GM12801 (cell line): ENCODE results near the gene TRPV2.

ENCODE experiments used
- TF ChIP-seq, protein P1 (sequence below): IDR thresholded peaks from one replicate; pipeline ENCODE4 v1.5.1; 2011; ENCODE audit warnings: control low read depth; ENCODE audit not compliant: insufficient read length; ENCODE audit errors: extremely low read depth

TRPV2 gene

DNA sequence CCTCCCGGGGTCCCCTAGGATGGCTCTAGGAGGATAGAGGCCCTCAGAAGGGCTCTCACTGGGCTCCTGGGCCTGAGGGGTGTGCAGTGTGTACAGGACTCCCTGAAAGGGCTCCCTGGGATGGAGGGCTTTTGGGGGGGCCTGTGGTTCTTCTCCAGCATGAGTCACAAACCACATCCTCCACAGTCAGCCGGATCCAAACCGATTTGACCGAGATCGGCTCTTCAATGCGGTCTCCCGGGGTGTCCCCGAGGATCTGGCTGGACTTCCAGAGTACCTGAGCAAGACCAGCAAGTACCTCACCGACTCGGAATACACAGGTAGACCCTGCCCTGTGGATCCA, 4.5 kb downstream of the TRPV2 start:
- TF ChIP-seq, protein P1, sequence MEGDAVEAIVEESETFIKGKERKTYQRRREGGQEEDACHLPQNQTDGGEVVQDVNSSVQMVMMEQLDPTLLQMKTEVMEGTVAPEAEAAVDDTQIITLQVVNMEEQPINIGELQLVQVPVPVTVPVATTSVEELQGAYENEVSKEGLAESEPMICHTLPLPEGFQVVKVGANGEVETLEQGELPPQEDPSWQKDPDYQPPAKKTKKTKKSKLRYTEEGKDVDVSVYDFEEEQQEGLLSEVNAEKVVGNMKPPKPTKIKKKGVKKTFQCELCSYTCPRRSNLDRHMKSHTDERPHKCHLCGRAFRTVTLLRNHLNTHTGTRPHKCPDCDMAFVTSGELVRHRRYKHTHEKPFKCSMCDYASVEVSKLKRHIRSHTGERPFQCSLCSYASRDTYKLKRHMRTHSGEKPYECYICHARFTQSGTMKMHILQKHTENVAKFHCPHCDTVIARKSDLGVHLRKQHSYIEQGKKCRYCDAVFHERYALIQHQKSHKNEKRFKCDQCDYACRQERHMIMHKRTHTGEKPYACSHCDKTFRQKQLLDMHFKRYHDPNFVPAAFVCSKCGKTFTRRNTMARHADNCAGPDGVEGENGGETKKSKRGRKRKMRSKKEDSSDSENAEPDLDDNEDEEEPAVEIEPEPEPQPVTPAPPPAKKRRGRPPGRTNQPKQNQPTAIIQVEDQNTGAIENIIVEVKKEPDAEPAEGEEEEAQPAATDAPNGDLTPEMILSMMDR, result no peak

DNA sequence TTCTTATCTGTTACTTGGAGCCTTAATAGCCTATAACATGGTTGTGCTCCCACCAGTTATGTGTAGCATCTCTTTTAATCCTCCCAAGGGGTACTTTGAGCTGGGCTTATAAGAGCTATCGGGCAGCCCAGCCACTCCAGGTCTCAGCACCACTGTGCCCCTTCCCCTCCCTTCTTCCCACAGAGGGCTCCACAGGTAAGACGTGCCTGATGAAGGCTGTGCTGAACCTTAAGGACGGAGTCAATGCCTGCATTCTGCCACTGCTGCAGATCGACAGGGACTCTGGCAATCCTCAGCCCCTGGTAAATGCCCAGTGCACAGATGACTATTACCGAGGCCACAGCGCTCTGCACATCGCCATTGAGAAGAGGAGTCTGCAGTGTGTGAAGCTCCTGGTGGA, 7.0 kb downstream of the TRPV2 start:
- TF ChIP-seq, protein P1, result no peak

DNA sequence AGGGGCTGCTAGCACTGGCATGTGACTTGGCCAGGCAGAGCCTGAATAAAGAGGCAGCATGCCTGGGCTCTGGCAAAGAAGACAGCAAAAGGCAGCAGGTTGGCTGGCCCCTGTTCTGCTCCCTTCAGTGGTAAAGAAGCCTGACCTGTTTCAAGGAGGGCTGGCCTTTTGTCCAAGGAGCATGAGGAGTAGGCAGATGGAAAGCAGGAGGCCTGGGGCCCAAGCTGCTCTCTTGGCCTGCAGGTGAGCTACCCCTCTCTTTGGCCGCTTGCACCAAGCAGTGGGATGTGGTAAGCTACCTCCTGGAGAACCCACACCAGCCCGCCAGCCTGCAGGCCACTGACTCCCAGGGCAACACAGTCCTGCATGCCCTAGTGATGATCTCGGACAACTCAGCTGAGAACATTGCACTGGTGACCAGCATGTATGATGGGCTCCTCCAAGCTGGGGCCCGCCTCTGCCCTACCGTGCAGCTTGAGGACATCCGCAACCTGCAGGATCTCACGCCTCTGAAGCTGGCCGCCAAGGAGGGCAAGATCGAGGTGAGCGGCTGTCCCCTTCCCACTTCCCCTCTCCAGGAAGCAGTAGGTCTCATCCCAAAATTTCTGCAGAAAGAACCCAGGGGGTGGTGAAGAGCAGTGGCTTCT, 8.0 kb downstream of the TRPV2 start:
- TF ChIP-seq, protein P1, result no peak

GRCh38 chr17:16425202-16425601, 9.8 kb downstream of the TRPV2 start:
- TF ChIP-seq, protein P1, result no peak

- TF ChIP-seq, protein P1, result no peak
Measured at GRCh38 chr17:16425698-16426659, 10.6 kb downstream of the TRPV2 start.

DNA sequence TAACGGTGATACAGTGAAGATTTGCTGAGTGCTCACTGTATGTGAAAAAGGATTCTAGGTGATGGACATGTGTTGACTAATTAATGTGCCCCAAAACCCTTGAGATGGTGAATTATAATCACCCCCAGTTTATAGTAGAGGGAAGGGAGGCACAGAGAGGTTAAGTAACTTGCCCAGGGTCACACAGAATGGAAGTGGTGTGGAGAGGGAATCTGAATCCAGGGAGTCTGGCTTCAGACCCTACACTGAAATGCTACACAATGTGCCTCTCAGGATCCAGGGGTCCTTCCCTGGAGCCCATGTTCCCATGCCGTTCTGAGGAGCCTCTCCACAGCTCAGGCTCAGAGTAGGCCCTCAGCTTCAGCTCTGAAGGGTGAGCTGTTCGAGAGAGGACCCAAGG, 11.6 kb downstream of the TRPV2 start:
- TF ChIP-seq, protein P1, result no peak

- TF ChIP-seq, protein P1, result no peak
Measured at GRCh38 chr17:16428098-16428882, 12.9 kb downstream of the TRPV2 start.
